22Rv1 (cell line): ENCODE results near the gene SHANK1.

Experiments used
- ZFX ChIP-seq: fragments of 450-650 bp; IDR thresholded peaks from 2 replicates; pipeline ENCODE4 v1.6.1; 2017; ENCODE audit warnings: antibody characterized with exemption, borderline replicate concordance
- TF ChIP-seq, protein P1 (sequence below): fragments of 450-650 bp; IDR thresholded peaks from 2 replicates; pipeline ENCODE4 v1.5.1; 2017; ENCODE audit warnings: mild to moderate bottlenecking

DNA sequence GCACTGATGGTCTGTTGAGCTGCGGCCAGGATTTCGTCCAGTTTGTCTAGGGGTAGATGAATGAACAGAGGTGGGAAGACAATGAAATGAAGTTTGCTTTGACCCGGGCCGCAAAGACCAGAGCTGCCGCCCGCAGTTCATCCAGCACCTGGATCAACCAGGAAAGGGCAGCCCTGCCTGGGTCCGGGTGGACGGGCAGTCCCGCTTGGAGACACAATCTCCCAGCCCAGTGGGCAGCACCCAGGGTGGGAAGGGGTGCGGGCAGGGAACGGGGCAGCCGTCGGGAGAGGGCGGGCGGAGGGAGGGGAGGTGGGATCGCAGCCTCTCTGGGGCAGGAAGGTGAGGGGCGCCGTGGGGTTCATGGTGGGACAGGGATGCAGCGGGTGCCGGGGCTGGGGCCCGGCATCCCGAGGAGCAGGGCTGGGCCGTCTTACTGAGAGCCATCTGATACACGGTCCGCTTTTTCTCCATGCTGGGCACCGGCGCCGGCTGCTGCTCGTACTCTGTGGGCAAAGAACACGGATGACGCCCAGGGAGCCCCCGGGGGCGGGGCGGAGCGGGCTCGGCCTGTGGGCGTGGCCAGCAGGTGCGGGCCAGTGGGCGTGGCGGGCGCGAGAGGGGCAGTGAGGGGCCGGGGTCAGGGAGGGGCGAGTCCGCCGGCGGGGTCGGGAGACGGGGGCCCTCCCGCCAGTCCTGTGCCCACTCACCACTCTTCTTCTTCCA lies 33.1 kb downstream of the SHANK1 start:
- TF ChIP-seq, protein P1, sequence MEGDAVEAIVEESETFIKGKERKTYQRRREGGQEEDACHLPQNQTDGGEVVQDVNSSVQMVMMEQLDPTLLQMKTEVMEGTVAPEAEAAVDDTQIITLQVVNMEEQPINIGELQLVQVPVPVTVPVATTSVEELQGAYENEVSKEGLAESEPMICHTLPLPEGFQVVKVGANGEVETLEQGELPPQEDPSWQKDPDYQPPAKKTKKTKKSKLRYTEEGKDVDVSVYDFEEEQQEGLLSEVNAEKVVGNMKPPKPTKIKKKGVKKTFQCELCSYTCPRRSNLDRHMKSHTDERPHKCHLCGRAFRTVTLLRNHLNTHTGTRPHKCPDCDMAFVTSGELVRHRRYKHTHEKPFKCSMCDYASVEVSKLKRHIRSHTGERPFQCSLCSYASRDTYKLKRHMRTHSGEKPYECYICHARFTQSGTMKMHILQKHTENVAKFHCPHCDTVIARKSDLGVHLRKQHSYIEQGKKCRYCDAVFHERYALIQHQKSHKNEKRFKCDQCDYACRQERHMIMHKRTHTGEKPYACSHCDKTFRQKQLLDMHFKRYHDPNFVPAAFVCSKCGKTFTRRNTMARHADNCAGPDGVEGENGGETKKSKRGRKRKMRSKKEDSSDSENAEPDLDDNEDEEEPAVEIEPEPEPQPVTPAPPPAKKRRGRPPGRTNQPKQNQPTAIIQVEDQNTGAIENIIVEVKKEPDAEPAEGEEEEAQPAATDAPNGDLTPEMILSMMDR, result no peak
- no peak for TF ChIP-seq ZFX
